BLaER1 treated with 17β-estradiol and CSF1 and Interleukin-3, amounts not matched to agents 10 nM and 100 nM (cell line): Measurements from ENCODE around the gene ASB1.

Experiments used
- H3K27ac ChIP-seq, 11 experiments: shearing (Covaris generic); formaldehyde crosslinking; 2 replicates each; pipeline ENCODE4 v1.8.1; 2022
- H3K27me3 ChIP-seq, 11 experiments: shearing (Covaris generic); formaldehyde crosslinking; 2 replicates each; pipeline ENCODE4 v1.8.1; 2022
- H3K36me3 ChIP-seq, 11 experiments: shearing (Covaris generic); formaldehyde crosslinking; 2 replicates each; pipeline ENCODE4 v1.8.1; 2022
- H3K4me1 ChIP-seq, 10 experiments: shearing (Covaris generic); formaldehyde crosslinking; 2 replicates each; pipeline ENCODE4 v1.8.1; 2022
- H3K4me2 ChIP-seq, 11 experiments: shearing (Covaris generic); formaldehyde crosslinking; 2 replicates each; pipeline ENCODE4 v1.8.1; 2022
- H3K4me3 ChIP-seq, 10 experiments: shearing (Covaris generic); formaldehyde crosslinking; 2 replicates each; pipeline ENCODE4 v1.8.1; 2022
- H3K9ac ChIP-seq, 11 experiments: shearing (Covaris generic); formaldehyde crosslinking; 2 replicates each; pipeline ENCODE4 v1.8.1; 2022
- H3K9me3 ChIP-seq, 11 experiments: shearing (Covaris generic); formaldehyde crosslinking; replicated peaks in 1 of 11; 2 replicates each; pipeline ENCODE4 v1.8.1; 2022
- H4K20me1 ChIP-seq, 11 experiments: shearing (Covaris generic); formaldehyde crosslinking; 2 replicates each; pipeline ENCODE4 v1.8.1; 2022
- Cebpa-rat ChIP-seq, 11 experiments: shearing (Covaris generic); IDR thresholded peaks; 2 replicates each; pipeline ENCODE4 v1.8.1; 2022

ASB1 gene

GRCh38 chr2:238425505-238425978, 1.2 kb upstream of the ASB1 start:
- H3K4me2 ChIP-seq = peak overlapping the region; percentile 80 to 97 (median 91)
- H4K20me1 ChIP-seq = peaks cover 0 to 7% (median 0%) of the 10 kb centered on the region in 11 experiments; a peak in 7 of 22 replicates
- peaks cover 0 to 25% (median 22%) of the 10 kb centered on the region in 11 experiments; a peak in 18 of 22 replicates for H3K9me3 ChIP-seq
- peaks cover 21 to 50% (median 31%) of the 10 kb centered on the region in 10 experiments for H3K4me1 ChIP-seq
- H3K27me3 ChIP-seq = no peaks in the 10 kb centered on the region
- H3K9ac ChIP-seq = peak overlapping the region in 7 of 11 experiments; percentile 91 to 98 (median 94); a peak in 13 of 22 replicates
- peak overlapping the region; percentile 76 to 94 (median 88); a peak in 17 of 20 replicates for H3K4me3 ChIP-seq
- peaks cover 6 to 25% (median 18%) of the 10 kb centered on the region in 11 experiments; a peak in 18 of 22 replicates for H3K36me3 ChIP-seq
- peak overlapping the region in 6 of 11 experiments; percentile 93 to 99 (median 98); a peak in 10 of 22 replicates for H3K27ac ChIP-seq
- TF ChIP-seq Cebpa-rat (IDR thresholded peaks at IDR 0.05) = no peak

- H3K4me1 ChIP-seq = peaks cover 21 to 50% (median 30%) of the 10 kb centered on the region in 10 experiments
- H3K9me3 ChIP-seq = peaks cover 0 to 30% (median 27%) of the 10 kb centered on the region in 11 experiments; a peak in 18 of 22 replicates
- peaks cover 0 to 12% (median 3%) of the 10 kb centered on the region in 11 experiments; a peak in 9 of 22 replicates for H4K20me1 ChIP-seq
- H3K27me3 ChIP-seq = no peaks in the 10 kb centered on the region
- H3K27ac ChIP-seq = peak overlapping the region; percentile 81 to 99 (median 95)
- H3K9ac ChIP-seq = peak overlapping the region; percentile 88 to 98 (median 92)
- H3K4me3 ChIP-seq = peak overlapping the region; percentile 76 to 94 (median 88)
- peak overlapping the region; percentile 80 to 97 (median 91) for H3K4me2 ChIP-seq
- no peak for TF ChIP-seq Cebpa-rat (IDR thresholded peaks at IDR 0.05)
- H3K36me3 ChIP-seq = peaks cover 11 to 30% (median 24%) of the 10 kb centered on the region in 11 experiments; a peak in 19 of 22 replicates
Observed at GRCh38 chr2:238425979-238426567, 654 bp upstream of the ASB1 start.

GRCh38 chr2:238427435-238428162, 872 bp downstream of the ASB1 start:
- peak overlapping the region; percentile 80 to 97 (median 91) for H3K4me2 ChIP-seq
- H3K9ac ChIP-seq = peak overlapping the region; percentile 88 to 98 (median 92)
- peak overlapping the region; percentile 81 to 99 (median 95) for H3K27ac ChIP-seq
- H4K20me1 ChIP-seq = peaks cover 3 to 22% (median 11%) of the 10 kb centered on the region in 11 experiments; a peak in 15 of 22 replicates
- no peak for TF ChIP-seq Cebpa-rat (IDR thresholded peaks at IDR 0.05)
- H3K36me3 ChIP-seq = peaks cover 12 to 44% (median 33%) of the 10 kb centered on the region in 11 experiments; a peak in 20 of 22 replicates
- peaks cover 21 to 44% (median 29%) of the 10 kb centered on the region in 10 experiments for H3K4me1 ChIP-seq
- no peaks in the 10 kb centered on the region for H3K27me3 ChIP-seq
- peaks cover 0 to 33% (median 30%) of the 10 kb centered on the region in 11 experiments; a peak in 18 of 22 replicates for H3K9me3 ChIP-seq
- H3K4me3 ChIP-seq = peak overlapping the region; percentile 76 to 94 (median 88)

GRCh38 chr2:238428866-238429265, 2.1 kb downstream of the ASB1 start:
- H4K20me1 ChIP-seq = peaks cover 3 to 34% (median 24%) of the 10 kb centered on the region in 11 experiments; a peak in 18 of 22 replicates
- peak overlapping the region in 9 of 11 experiments; percentile 84 to 97 (median 91); a peak in 16 of 22 replicates for H3K4me2 ChIP-seq
- no peaks in the 10 kb centered on the region for H3K27me3 ChIP-seq
- H3K9ac ChIP-seq = no peak overlapping the region
- TF ChIP-seq Cebpa-rat (IDR thresholded peaks at IDR 0.05) = no peak
- peak overlapping the region in 2 of 10 experiments; percentile 4 to 88; a peak in 1 of 20 replicates for H3K4me3 ChIP-seq
- peaks cover 24 to 56% (median 41%) of the 10 kb centered on the region in 11 experiments for H3K36me3 ChIP-seq
- H3K4me1 ChIP-seq = peaks cover 21 to 41% (median 27%) of the 10 kb centered on the region in 10 experiments
- peaks cover 0 to 33% (median 30%) of the 10 kb centered on the region in 11 experiments; a peak in 18 of 22 replicates for H3K9me3 ChIP-seq
- H3K27ac ChIP-seq = no peak overlapping the region

GRCh38 chr2:238430781-238431180, 4.1 kb downstream of the ASB1 start:
- Histone ChIP-seq H4K20me1 (peaks cover 3 to 53% (median 43%) of the 10 kb centered on the region in 11 experiments; a peak in 19 of 22 replicates), H3K36me3 (peaks cover 43 to 76% (median 60%) of the 10 kb centered on the region in 11 experiments), H3K9ac (no peak overlapping the region), H3K4me2 (no peak overlapping the region), H3K4me3 (no peak overlapping the region), H3K9me3 (peaks cover 0 to 33% (median 30%) of the 10 kb centered on the region in 11 experiments; a peak in 18 of 22 replicates), H3K4me1 (peaks cover 19 to 25% (median 21%) of the 10 kb centered on the region in 10 experiments), H3K27me3 (no peaks in the 10 kb centered on the region), H3K27ac (no peak overlapping the region)
- TF ChIP-seq Cebpa-rat (IDR thresholded peaks at IDR 0.05) = no peak

GRCh38 chr2:238431456-238431855, 4.7 kb downstream of the ASB1 start:
- Histone ChIP-seq H3K4me3 (no peak overlapping the region), H4K20me1 (peaks cover 3 to 58% (median 45%) of the 10 kb centered on the region in 11 experiments; a peak in 19 of 22 replicates), H3K4me1 (peaks cover 13 to 19% (median 15%) of the 10 kb centered on the region in 10 experiments), H3K9me3 (peaks cover 0 to 33% (median 30%) of the 10 kb centered on the region in 11 experiments; a peak in 18 of 22 replicates), H3K9ac (no peak overlapping the region), H3K36me3 (peaks cover 50 to 82% (median 67%) of the 10 kb centered on the region in 11 experiments), H3K4me2 (no peak overlapping the region), H3K27me3 (no peaks in the 10 kb centered on the region), H3K27ac (no peak overlapping the region)
- TF ChIP-seq Cebpa-rat (IDR thresholded peaks at IDR 0.05) = no peak

GRCh38 chr2:238433300-238433915, 6.7 kb downstream of the ASB1 start:
- no peaks in the 10 kb centered on the region for H3K27me3 ChIP-seq
- H3K4me1 ChIP-seq = peaks cover under 1 to 8% (median 4%) of the 10 kb centered on the region in 10 experiments; a peak in 19 of 20 replicates
- peaks cover 65 to 100% (median 84%) of the 10 kb centered on the region in 11 experiments for H3K36me3 ChIP-seq
- peaks cover 3 to 73% (median 55%) of the 10 kb centered on the region in 11 experiments; a peak in 19 of 22 replicates for H4K20me1 ChIP-seq
- H3K9me3 ChIP-seq = peaks cover 0 to 30% (median 28%) of the 10 kb centered on the region in 11 experiments; a peak in 18 of 22 replicates
- no peak overlapping the region for H3K4me2 ChIP-seq
- H3K9ac ChIP-seq = no peak overlapping the region
- no peak for TF ChIP-seq Cebpa-rat (IDR thresholded peaks at IDR 0.05)
- no peak overlapping the region for H3K4me3 ChIP-seq
- H3K27ac ChIP-seq = no peak overlapping the region
